IMR-90 (cell line): Measurements from ENCODE around the gene ZFAND2B. TPM values are rescaled to one million over a fixed set of nuclear protein-coding genes. Genes with fewer than 3 reads are reported as not detected.

Source experiments
- ATAC-seq: fragments of 200-7000 bp; cut with Tn5 transposase; 2 replicates; pipeline ENCODE4 v1.9.1; 2020; ENCODE audit warnings: low read depth, mild to moderate bottlenecking, moderate library complexity
- BruUV-seq: library from RNA; stranded (reverse); fragments of 400-500 nt; replicated peaks from 2 replicates; lab custom pipeline; 2021; lab: Mats Ljungman, UMichigan
- CTCF ChIA-PET: fragments of 300-600 bp; formaldehyde crosslinking; extraction: SDS; loops from one replicate; lab custom pipeline; 2021; ENCODE audit warnings: antibody characterized with exemption; lab: Yijun Ruan, JAX
- POLR2A ChIA-PET: fragments of 300-600 bp; sonication (Branson Sonifier 250); formaldehyde crosslinking; loops from one replicate; lab custom pipeline; 2022; ENCODE audit warnings: antibody characterized with exemption; ENCODE audit not compliant: unreplicated experiment; lab: Charles Lee
- DNase-seq: peaks from one replicate; pipeline ENCODE4 v3.0.0; 2013
- H2AFZ ChIP-seq: replicated peaks from 2 replicates; pipeline ENCODE3; 2013; ENCODE audit warnings: low read length, mild to moderate bottlenecking; ENCODE audit not compliant: poor library complexity
- H2AK5ac ChIP-seq: 2 replicates; pipeline ENCODE4 v1.6.1; 2013; ENCODE audit warnings: low read depth, low read length, inconsistent platforms
- H2AK9ac ChIP-seq: replicated peaks from 2 replicates; pipeline ENCODE3; 2013; ENCODE audit warnings: mild to moderate bottlenecking, low read depth, low read length, moderate library complexity; ENCODE audit not compliant: poor library complexity
- H2BK120ac ChIP-seq: 2 replicates; pipeline ENCODE4 v1.6.1; 2013; ENCODE audit warnings: low read depth, low read length, inconsistent platforms
- H2BK15ac ChIP-seq: 3 replicates; pipeline ENCODE4 v1.6.1; 2013; ENCODE audit warnings: low read depth, low read length, inconsistent platforms
- H2BK20ac ChIP-seq: 2 replicates; pipeline ENCODE4 v1.6.1; 2013; ENCODE audit warnings: low read depth, mild to moderate bottlenecking, inconsistent platforms, low read length, moderate library complexity
- H2BK5ac ChIP-seq: 2 replicates; pipeline ENCODE4 v1.6.1; 2013; ENCODE audit warnings: mild to moderate bottlenecking, low read depth, low read length, inconsistent platforms; ENCODE audit not compliant: poor library complexity, severe bottlenecking
- H3K14ac ChIP-seq: replicated peaks from 2 replicates; pipeline ENCODE4 v1.6.1; 2013; ENCODE audit warnings: low read depth, low read length, inconsistent platforms
- H3K18ac ChIP-seq: 2 replicates; pipeline ENCODE4 v1.6.1; 2013; ENCODE audit warnings: low read depth, low read length, control low read depth
- H3K23ac ChIP-seq: 2 replicates; pipeline ENCODE4 v1.6.1; 2013; ENCODE audit warnings: low read depth, low read length, inconsistent platforms
- H3K27ac ChIP-seq: 2 replicates; pipeline ENCODE4 v1.5.1; 2013; ENCODE audit warnings: mild to moderate bottlenecking, control low read depth, low read length; ENCODE audit not compliant: insufficient read depth
- H3K27me3 ChIP-seq: 2 replicates; pipeline ENCODE4 v1.6.1; 2013; ENCODE audit warnings: low read length; ENCODE audit not compliant: control insufficient read depth, insufficient read depth
- H3K36me3 ChIP-seq: 2 replicates; pipeline ENCODE4 v1.6.1; 2013; ENCODE audit warnings: low read length, mixed read lengths; ENCODE audit not compliant: control insufficient read depth, insufficient read depth
- H3K4ac ChIP-seq: 2 replicates; pipeline ENCODE4 v1.6.1; 2013; ENCODE audit warnings: low read depth, low read length, inconsistent platforms
- H3K4me1 ChIP-seq: 2 replicates; pipeline ENCODE4 v1.6.1; 2013; ENCODE audit warnings: low read length, mixed read lengths; ENCODE audit not compliant: control insufficient read depth, insufficient read depth
- H3K4me2 ChIP-seq: 2 replicates; pipeline ENCODE4 v1.6.1; 2013; ENCODE audit warnings: low read depth, mild to moderate bottlenecking, control low read depth, low read length, moderate library complexity
- H3K4me3 ChIP-seq: 2 replicates; pipeline ENCODE4 v1.5.1; 2013; ENCODE audit warnings: low read depth, mild to moderate bottlenecking, control low read depth, low read length, moderate library complexity; ENCODE audit not compliant: insufficient read depth
- H3K56ac ChIP-seq: 2 replicates; pipeline ENCODE4 v1.6.1; 2013; ENCODE audit warnings: low read length, inconsistent platforms; ENCODE audit not compliant: insufficient read depth; ENCODE audit errors: extremely low read depth
- H3K79me1 ChIP-seq, 2 experiments: 2 replicates each; pipeline ENCODE4 v1.6.1; 2013; ENCODE audit warnings: low read length in 2 of 2, inconsistent platforms in 1 of 2, low read depth in 1 of 2
- H3K9ac ChIP-seq: 2 replicates; pipeline ENCODE4 v1.6.1; 2013; ENCODE audit warnings: low read depth, low read length, control low read depth
- H3K9me1 ChIP-seq: 2 replicates; pipeline ENCODE4 v1.6.1; 2013; ENCODE audit warnings: low read length, inconsistent platforms; ENCODE audit not compliant: insufficient read depth
- H3K9me3 ChIP-seq: 2 replicates; pipeline ENCODE4 v1.6.1; 2013; ENCODE audit warnings: low read length; ENCODE audit not compliant: control insufficient read depth, insufficient read depth
- H4K20me1 ChIP-seq: 2 replicates; pipeline ENCODE4 v1.6.1; 2013; ENCODE audit warnings: low read length, inconsistent platforms; ENCODE audit not compliant: insufficient read depth
- H4K5ac ChIP-seq: 2 replicates; pipeline ENCODE4 v1.6.1; 2013; ENCODE audit warnings: mild to moderate bottlenecking, low read depth, low read length, control low read depth
- H4K8ac ChIP-seq, 2 experiments: 2 replicates each; pipeline ENCODE4 v1.6.1; 2013; ENCODE audit warnings: low read depth in 2 of 2, low read length in 2 of 2, control low read depth in 1 of 2, inconsistent platforms in 1 of 2
- H4K91ac ChIP-seq: 2 replicates; pipeline ENCODE4 v1.6.1; 2013; ENCODE audit warnings: low read depth, low read length, inconsistent platforms; ENCODE audit not compliant: insufficient read depth
- MAZ ChIP-seq: IDR thresholded peaks from 2 replicates; pipeline ENCODE4 v1.6.1; 2012; ENCODE audit warnings: low read depth, mild to moderate bottlenecking, low read length, improper control_type of control experiment, moderate library complexity, borderline replicate concordance
- POLR2A ChIP-seq: IDR thresholded peaks from 2 replicates; pipeline ENCODE4 v1.6.1; 2012; ENCODE audit warnings: mild to moderate bottlenecking, low read depth, low read length
- RCOR1 ChIP-seq: IDR thresholded peaks from 2 replicates; pipeline ENCODE4 v1.6.1; 2012; ENCODE audit warnings: mild to moderate bottlenecking, low read length, improper control_type of control experiment; ENCODE audit not compliant: insufficient replicate concordance
- RFX5 ChIP-seq: IDR thresholded peaks from 2 replicates; pipeline ENCODE4 v1.8.0; 2012; ENCODE audit warnings: low read depth, mild to moderate bottlenecking, low read length, moderate library complexity
- USF2 ChIP-seq: fragments of 150-350 bp; IDR thresholded peaks from 2 replicates; pipeline ENCODE4 v1.6.1; 2017; ENCODE audit warnings: mild to moderate bottlenecking, antibody characterized with exemption, low read length, low read depth
- WGBS, 2 experiments: methylation state at CpG; one replicate each; pipeline versions ENCODE4 v1.1.5 to v1.1.7; 2013; ENCODE audit warnings: missing lambda C conversion rate in 2 of 2; ENCODE audit not compliant: insufficient read length in 1 of 2; ENCODE audit errors: extremely low coverage in 2 of 2; 5-methylcytosine and 5-hydroxymethylcytosine counted together
- dilution Hi-C: fragments of 300-500 bp; cut with HindIII; formaldehyde crosslinking; loops from one replicate; pipeline ENCODE4 v1.14.3; 2018; ENCODE audit warnings: low sequenced_read_pairs; ENCODE audit not compliant: unreplicated experiment
- in situ Hi-C: fragments of 300-500 bp; cut with MboI; formaldehyde crosslinking; loops from 3 replicates; pipeline ENCODE4 v1.14.3; 2019; ENCODE audit warnings: low sequenced_read_pairs, inconsistent platforms, mixed read lengths
- intact Hi-C: fragments of 100-400 bp; cut with micrococcal nuclease; formaldehyde crosslinking; loops from 2 replicates; pipeline ENCODE4 v1.10.0; 2022
- polyA plus RNA-seq, 3 experiments: library from polyadenylated mRNA; depleted of rRNA; stranded (reverse); fragments of >200 nt; gene quantifications; 2 replicates each; pipeline ENCODE4 v1.2.3, GENCODE V29; 2012; ENCODE audit warnings: low replicate concordance in 1 of 3
- total RNA-seq: library from RNA; depleted of rRNA; stranded (reverse); fragments of >200 nt; gene quantifications from 2 replicates; pipeline ENCODE4 v1.2.3, GENCODE V29; 2012

Gene ZFAND2B
- total and polyA plus RNA-seq, 2 of the 4 experiments (the other 2 are of a cell fraction), result 25.5 to 38.3 TPM

- H3K4ac ChIP-seq, result peak overlapping the region; percentile 87
- 0 out of 2 replicates have a peak, but pooled peaks cover 8% of the 10 kb centered on the region for H4K20me1 ChIP-seq
- H4K8ac ChIP-seq, result peak overlapping the region; percentile 7 to 82
- H3K27me3 ChIP-seq, result peaks cover under 1% of the 10 kb centered on the region; the same call in 1 of the 2 replicates
- H2AFZ ChIP-seq, result peak overlapping the region; percentile 81
- H4K5ac ChIP-seq, result peak overlapping the region; percentile 82
- peak; percentile 75 for DNase-seq
- TF ChIP-seq USF2 (no peak), POLR2A (peak; percentile 4; the same call in 1 of the 2 replicates), RFX5 (no peak), RCOR1 (peak; percentile 11), MAZ (peak; percentile 15; the same call in 1 of the 2 replicates)
- H3K4me2 ChIP-seq, result peak overlapping the region; percentile 58
- H3K14ac ChIP-seq, result peak overlapping the region; percentile 90
- H3K23ac ChIP-seq, result peak overlapping the region; percentile 79; the same call in 1 of the 2 replicates
- peaks cover 21% of the 10 kb centered on the region; the same call in 1 of the 2 replicates for H3K36me3 ChIP-seq
- peak overlapping the region; percentile 76 for H3K18ac ChIP-seq
- H3K4me3 ChIP-seq, result no peak overlapping the region
- peak overlapping the region; percentile 82 for H4K91ac ChIP-seq
- H2BK5ac ChIP-seq, result peak overlapping the region; percentile 90
- intact Hi-C loops (no loop called here), dilution Hi-C loops (no loop called here), in situ Hi-C loops (no loop called here)
- H3K27ac ChIP-seq, result peak overlapping the region; percentile 72
- peak overlapping the region; percentile 54 for H2BK20ac ChIP-seq
- H3K9me3 ChIP-seq, result no peaks in the 10 kb centered on the region
- ChIA-PET POLR2A (interaction anchor here (1.0 kb wide), 1 partner anchor 20 kb away, joined by 18 read pairs; the partner anchor contains the start of genes ANKZF1 and ATG9A), CTCF (interaction anchor here (0.8 to 2.3 kb wide), 3 partner anchors 28 to 45 kb away, joined by 6 to 10 read pairs (median 8); no protein-coding TSS in a partner anchor)
- peak overlapping the region; percentile 76 for H3K56ac ChIP-seq
- peak overlapping the region; percentile 81 for H2AK5ac ChIP-seq
- H2AK9ac ChIP-seq, result peak overlapping the region; percentile 99
- no CpG with 5 or more reads among the region's 7 CpGs for WGBS, 2 experiments
- BruUV-seq, result no TSS peak
- peak; percentile 55 for ATAC-seq
- H2BK120ac ChIP-seq, result peak overlapping the region; percentile 70
- peak overlapping the region; percentile 50; the same call in 2 of the 3 replicates for H2BK15ac ChIP-seq
- peaks cover 48% of the 10 kb centered on the region for H3K9me1 ChIP-seq
- peaks cover 23 to 46% of the 10 kb centered on the region in 2 experiments for H3K79me1 ChIP-seq
- H3K4me1 ChIP-seq, result peaks cover 44% of the 10 kb centered on the region
- peak overlapping the region; percentile 20 for H3K9ac ChIP-seq
These were observed 42.8 kb downstream of the ZFAND2B start for GRCh38 chr2:219249203-219249980.
